Activated B cell treated with CpG ODN at 0.5 μM for 24 hours (primary cell): Measurements from ENCODE around the gene LZTFL1. TPM values are rescaled to one million over a fixed set of nuclear protein-coding genes. Genes with fewer than 3 reads are reported as not detected.
"Not testable (repeated sequence)": the region's sequence is repeated elsewhere in the genome, so short reads cannot be mapped to it uniquely, and the experiment has no call there.

Experiments
- ATAC-seq: fragments of 200-7000 bp; cut with Tn5 transposase; one replicate; pipeline ENCODE4 v1.10.0; 2021; ENCODE audit warnings: low read depth, mild to moderate bottlenecking, moderate library complexity
- CTCF ChIA-PET: fragments of 350-600 bp; sonication (Branson Sonifier 250); formaldehyde crosslinking; loops from one replicate; lab custom pipeline; 2021; ENCODE audit warnings: antibody characterized with exemption; lab: Charles Lee
- POLR2A ChIA-PET: fragments of 350-600 bp; sonication (Branson Sonifier 250); formaldehyde crosslinking; loops from one replicate; lab custom pipeline; 2021; ENCODE audit warnings: antibody characterized with exemption; lab: Charles Lee
- DNase-seq: peaks from one replicate; pipeline ENCODE4 v3.0.0; 2022
- H3K27ac Mint-ChIP-seq: one replicate; pipeline ENCODE4 v1.8.0; 2020; ENCODE audit warnings: mixed read lengths
- H3K27me3 Mint-ChIP-seq: one replicate; pipeline ENCODE4 v1.8.0; 2021; ENCODE audit warnings: mixed read lengths
- H3K36me3 Mint-ChIP-seq: one replicate; pipeline ENCODE4 v1.8.0; 2021; ENCODE audit warnings: low read depth, mixed read lengths
- H3K4me1 Mint-ChIP-seq: one replicate; pipeline ENCODE4 v1.8.0; 2021; ENCODE audit warnings: mixed read lengths
- H3K4me3 Mint-ChIP-seq: one replicate; pipeline ENCODE4 v1.8.0; 2020; ENCODE audit warnings: mild to moderate bottlenecking, mixed read lengths
- H3K9me3 Mint-ChIP-seq: one replicate; pipeline ENCODE4 v1.8.0; 2020; ENCODE audit warnings: mixed read lengths
- CTCF ChIP-seq: fragments of 200-600 bp; IDR thresholded peaks from one replicate; pipeline ENCODE4 v1.8.0; 2022; ENCODE audit warnings: antibody characterized with exemption, mild to moderate bottlenecking
- intact Hi-C: fragments of 100-400 bp; cut with micrococcal nuclease; formaldehyde crosslinking; loops from one replicate; pipeline ENCODE4 v1.15.1; 2024
- total RNA-seq: library from RNA; stranded (reverse); gene quantifications from 2 replicates; pipeline ENCODE4 v1.2.3, GENCODE V29; 2022

Gene LZTFL1
- total RNA-seq, 1 donor from 2014 or later: 12.6 TPM

DNA sequence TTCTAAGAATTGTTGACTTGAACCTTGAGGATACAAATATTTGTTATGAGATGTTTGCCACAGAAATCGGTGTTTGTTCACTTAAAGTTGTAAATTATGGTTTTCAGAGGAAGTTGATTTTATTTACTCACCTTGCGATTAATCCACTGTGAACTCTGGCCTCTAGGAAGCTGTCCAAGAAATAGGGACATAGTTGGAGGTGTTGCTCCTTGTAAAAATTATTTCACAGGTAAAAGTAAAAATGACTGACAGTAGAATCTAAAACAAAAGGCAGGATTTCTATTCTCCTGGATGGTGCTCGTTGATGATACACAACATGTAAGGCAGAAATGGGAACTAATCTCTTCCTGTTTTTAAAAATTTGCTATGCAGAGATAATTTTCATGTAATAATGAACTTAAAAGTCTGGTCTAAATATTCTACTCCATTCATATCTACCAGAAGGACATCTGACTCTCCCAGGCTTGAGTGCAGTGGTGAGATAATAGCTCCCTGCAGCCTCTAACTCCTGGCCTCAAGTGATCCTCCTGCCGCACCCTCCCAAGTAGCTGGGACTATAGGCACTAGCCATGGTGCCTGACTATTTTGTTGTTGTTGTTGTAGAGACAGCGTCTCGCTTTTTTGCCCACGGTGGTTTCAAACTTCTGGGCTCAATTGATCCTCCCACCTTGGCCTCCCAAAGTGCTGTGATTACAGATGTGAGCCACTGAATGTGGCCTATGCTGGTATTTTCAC, 17.1 kb upstream of the LZTFL1 start:
- Mint-ChIP-seq H3K27me3 (no peaks in the 10 kb centered on the region), H3K4me3 (peak overlapping the region; percentile 64), H3K9me3 (peaks cover 16% of the 10 kb centered on the region), H3K36me3 (peaks cover 3% of the 10 kb centered on the region), H3K4me1 (peaks cover 32% of the 10 kb centered on the region), H3K27ac (peak overlapping the region; percentile 64)
- TF ChIP-seq CTCF: no peak
- no peak for DNase-seq
- ChIA-PET CTCF (no interaction called here), POLR2A (interaction anchor here (0.5 kb wide), 1 partner anchor 26 kb away, joined by 4 read pairs; no protein-coding TSS in a partner anchor)
- ATAC-seq: peak; percentile 34
- intact Hi-C loops: loop anchor here (5.0 kb wide), 1 partner anchor 33 kb away; no protein-coding TSS in a partner anchor

DNA sequence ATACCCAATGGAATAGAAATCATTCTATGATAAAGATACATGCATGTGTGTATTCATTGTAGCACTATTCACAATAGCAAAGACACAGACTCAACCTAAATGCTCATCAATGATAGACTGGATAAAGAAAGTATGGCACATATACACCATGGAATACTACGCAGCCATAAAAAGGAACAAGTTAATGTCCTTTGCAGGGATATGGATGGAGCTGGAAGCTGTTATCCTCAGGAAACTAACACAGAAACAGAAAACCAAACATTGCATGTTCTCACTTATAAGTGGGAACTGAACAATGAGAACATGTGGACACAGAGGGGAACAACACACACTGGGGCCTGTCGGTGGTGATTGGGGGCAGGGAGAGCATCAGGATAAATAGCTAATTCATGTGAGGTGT, 15.1 kb upstream of the LZTFL1 start:
- H3K4me1 Mint-ChIP-seq: peaks cover 50% of the 10 kb centered on the region
- H3K27ac Mint-ChIP-seq, CTCF ChIA-PET, H3K27me3 Mint-ChIP-seq, H3K4me3 Mint-ChIP-seq, POLR2A ChIA-PET, H3K36me3 Mint-ChIP-seq, DNase-seq, ATAC-seq: not testable (repeated sequence)
- intact Hi-C loops: loop anchor here (5.0 kb wide), 1 partner anchor 35 kb away; no protein-coding TSS in a partner anchor
- peaks cover 11% of the 10 kb centered on the region for H3K9me3 Mint-ChIP-seq

DNA sequence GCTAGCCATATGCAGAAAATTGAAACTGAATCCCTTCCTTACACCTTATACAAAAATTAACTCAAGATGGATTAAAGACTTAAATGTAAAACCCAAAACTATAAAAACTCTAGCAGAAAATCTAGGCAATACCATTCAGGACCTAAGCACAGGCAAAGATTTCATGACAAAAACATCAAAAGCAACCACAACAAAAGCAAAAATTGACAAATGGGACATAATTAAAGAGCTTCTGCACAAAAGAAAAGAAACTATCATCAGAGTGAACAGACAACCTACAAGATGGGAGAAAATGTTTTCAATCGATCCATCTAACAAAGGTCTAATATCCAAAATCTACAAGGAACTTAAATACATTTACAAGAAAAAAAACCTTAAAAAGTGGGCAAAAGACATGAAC, 14.4 kb upstream of the LZTFL1 start:
- H3K4me3 Mint-ChIP-seq, POLR2A ChIA-PET, DNase-seq, H3K36me3 Mint-ChIP-seq, H3K27ac Mint-ChIP-seq, ATAC-seq, H3K27me3 Mint-ChIP-seq, CTCF ChIA-PET: not testable (repeated sequence)
- Mint-ChIP-seq H3K9me3 (peaks cover 11% of the 10 kb centered on the region), H3K4me1 (peaks cover 46% of the 10 kb centered on the region)
- intact Hi-C loops: loop anchor here (5.0 kb wide), 1 partner anchor 36 kb away; no protein-coding TSS in a partner anchor

- ATAC-seq (no peak), DNase-seq (no peak)
- Mint-ChIP-seq H3K4me1 (peaks cover 24% of the 10 kb centered on the region), H3K36me3 (peaks cover 3% of the 10 kb centered on the region), H3K4me3 (no peak overlapping the region), H3K9me3 (peaks cover 11% of the 10 kb centered on the region), H3K27me3 (peaks cover 12% of the 10 kb centered on the region), H3K27ac (peak overlapping the region; percentile 80)
- ChIA-PET CTCF (no interaction called here), POLR2A (interaction anchor here (0.6 to 1.0 kb wide), 2 partner anchors 11 to 63 kb away, joined by 3 to 6 read pairs; partner anchors contain the start of gene LZTFL1)
- intact Hi-C loops: no loop called here
- no peak for TF ChIP-seq CTCF
Measured at GRCh38 chr3:45852828-45853227, 10.9 kb upstream of the LZTFL1 start.

DNA sequence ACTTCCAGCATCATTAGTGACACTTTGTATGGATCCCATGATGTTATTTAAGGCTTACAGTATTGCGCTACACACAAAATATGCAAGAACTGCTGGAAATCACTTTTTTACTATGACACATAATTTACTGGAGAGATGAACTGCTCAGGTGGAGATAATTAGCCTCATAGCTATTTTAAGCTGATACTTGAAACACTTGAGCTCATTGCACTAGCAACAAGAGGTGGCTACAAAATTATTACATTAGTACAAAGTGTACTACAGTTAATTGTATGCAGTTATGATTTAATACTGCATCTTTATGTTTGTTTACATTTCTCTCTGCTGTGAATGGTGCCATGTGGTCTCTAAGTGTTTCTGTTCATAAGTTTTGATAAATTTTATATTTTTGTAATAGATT, 6.5 kb upstream of the LZTFL1 start:
- DNase-seq (no peak), ATAC-seq (no peak)
- intact Hi-C loops: loop anchor here (10.0 kb wide), 1 partner anchor 686 kb away; no protein-coding TSS in a partner anchor
- Mint-ChIP-seq H3K9me3 (no peaks in the 10 kb centered on the region), H3K4me3 (no peak overlapping the region), H3K4me1 (peaks cover 21% of the 10 kb centered on the region), H3K27ac (no peak overlapping the region), H3K27me3 (peaks cover 10% of the 10 kb centered on the region), H3K36me3 (no peaks in the 10 kb centered on the region)
- POLR2A ChIA-PET: no interaction called here
- CTCF ChIA-PET: no interaction called here
- no peak for TF ChIP-seq CTCF

- H3K27me3 Mint-ChIP-seq: peaks cover 8% of the 10 kb centered on the region
- ATAC-seq (no peak), DNase-seq (no peak)
- H3K9me3 Mint-ChIP-seq: no peaks in the 10 kb centered on the region
- CTCF ChIA-PET: no interaction called here
- TF ChIP-seq CTCF: no peak
- H3K27ac Mint-ChIP-seq: no peak overlapping the region
- POLR2A ChIA-PET: no interaction called here
- intact Hi-C loops: loop anchor here (2.0 to 10.0 kb wide), 5 partner anchors 16 to 690 kb away; partner anchors contain the start of gene FYCO1
- H3K36me3 Mint-ChIP-seq: peaks cover 3% of the 10 kb centered on the region
- peaks cover 28% of the 10 kb centered on the region for H3K4me1 Mint-ChIP-seq
- H3K4me3 Mint-ChIP-seq: no peak overlapping the region
Measured at GRCh38 chr3:45844616-45845015, 2.7 kb upstream of the LZTFL1 start.
